HEK293 (cell line): Measurements from ENCODE around the gene SLC40A1.
A peak's percentile ranks its signal among the peaks of the same experiment; 100 is the strongest.

ENCODE experiments used
- CTCF ChIA-PET: fragments of 350-600 bp; formaldehyde crosslinking; extraction: SDS; loops from one replicate; lab custom pipeline; 2021; ENCODE audit warnings: antibody characterized with exemption; lab: Yijun Ruan, JAX
- POLR2A ChIA-PET: fragments of 300-600 bp; formaldehyde crosslinking; extraction: SDS; loops from one replicate; lab custom pipeline; 2020; ENCODE audit warnings: antibody characterized with exemption, inconsistent platforms; lab: Yijun Ruan, JAX
- H3K27ac ChIP-seq: fragments of 200-500 bp; sonication (Bioruptor generic); 2 replicates; pipeline ENCODE4 v1.5.1; 2014; ENCODE audit warnings: low read depth, low read length, control low read depth, inconsistent platforms; ENCODE audit errors: extremely low read depth
- H3K36me3 ChIP-seq, 2 experiments: fragments of 200-500 bp in 1 of 2; sonication (Bioruptor generic) in 1 of 2; 1 replicate in 1 of 2; 2 replicates in 1 of 2; pipeline ENCODE4 v1.5.1; 2014 to 2017; ENCODE audit warnings: inconsistent platforms in 2 of 2, low read length in 2 of 2; ENCODE audit not compliant: control insufficient read depth in 2 of 2, insufficient read depth in 1 of 2
- H3K4me1 ChIP-seq: fragments of 200-500 bp; sonication (Bioruptor generic); 2 replicates; pipeline ENCODE4 v1.5.1; 2014; ENCODE audit warnings: mild to moderate bottlenecking, low read length, inconsistent platforms; ENCODE audit not compliant: control insufficient read depth, insufficient read depth
- H3K4me3 ChIP-seq: 2 replicates; pipeline ENCODE4 v1.5.1; 2011; ENCODE audit warnings: low read depth, mild to moderate bottlenecking, control low read depth, low read length, moderate library complexity
- H3K9me3 ChIP-seq: fragments of 200-500 bp; sonication (Bioruptor generic); 2 replicates; pipeline ENCODE4 v1.5.1; 2014; ENCODE audit warnings: low read depth, low read length, inconsistent platforms; ENCODE audit not compliant: control insufficient read depth, insufficient read depth
- BCL11B ChIP-seq: fragments of 450-650 bp; formaldehyde crosslinking; IDR thresholded peaks from 2 replicates; pipeline ENCODE4 v1.5.1; 2016; ENCODE audit warnings: low read depth, missing biosample characterization, missing genetic modification characterization
- FEZF1 ChIP-seq: fragments of 450-650 bp; formaldehyde crosslinking; IDR thresholded peaks from 2 replicates; pipeline ENCODE4 v1.5.1; 2016; ENCODE audit warnings: missing biosample characterization, missing genetic modification characterization
- GLI4 ChIP-seq: fragments of 450-650 bp; formaldehyde crosslinking; IDR thresholded peaks from 2 replicates; pipeline ENCODE4 v1.5.1; 2016; ENCODE audit warnings: missing biosample characterization, missing genetic modification characterization
- KLF7 ChIP-seq: fragments of 450-650 bp; formaldehyde crosslinking; IDR thresholded peaks from 2 replicates; pipeline ENCODE4 v1.5.1; 2016; ENCODE audit warnings: missing biosample characterization, missing genetic modification characterization, borderline replicate concordance
- MZF1 ChIP-seq: fragments of 450-650 bp; formaldehyde crosslinking; IDR thresholded peaks from 2 replicates; pipeline ENCODE4 v1.5.1; 2017; ENCODE audit warnings: missing biosample characterization, missing genetic modification characterization, borderline replicate concordance
- RBAK ChIP-seq: fragments of 450-650 bp; formaldehyde crosslinking; IDR thresholded peaks from 2 replicates; pipeline ENCODE4 v1.5.1; 2016; ENCODE audit warnings: missing biosample characterization, missing genetic modification characterization
- SP3 ChIP-seq: fragments of 450-650 bp; formaldehyde crosslinking; IDR thresholded peaks from 2 replicates; pipeline ENCODE4 v1.5.1; 2016; ENCODE audit warnings: missing biosample characterization, missing genetic modification characterization
- SP7 ChIP-seq: fragments of 450-650 bp; formaldehyde crosslinking; IDR thresholded peaks from 2 replicates; pipeline ENCODE4 v1.5.1; 2016; ENCODE audit warnings: missing biosample characterization, missing genetic modification characterization
- ZFP69B ChIP-seq: fragments of 450-650 bp; formaldehyde crosslinking; IDR thresholded peaks from 2 replicates; pipeline ENCODE4 v1.5.1; 2016; ENCODE audit warnings: missing biosample characterization, missing genetic modification characterization
- ZNF10 ChIP-seq: fragments of 450-650 bp; formaldehyde crosslinking; IDR thresholded peaks from 2 replicates; pipeline ENCODE4 v1.5.1; 2017; ENCODE audit warnings: missing biosample characterization, missing genetic modification characterization
- ZNF114 ChIP-seq: fragments of 450-650 bp; formaldehyde crosslinking; IDR thresholded peaks from 2 replicates; pipeline ENCODE4 v1.5.0; 2017; ENCODE audit warnings: missing biosample characterization, missing genetic modification characterization
- ZNF121 ChIP-seq: fragments of 450-650 bp; formaldehyde crosslinking; IDR thresholded peaks from 2 replicates; pipeline ENCODE4 v1.5.1; 2016; ENCODE audit warnings: missing biosample characterization, missing genetic modification characterization
- ZNF132 ChIP-seq: fragments of 450-650 bp; formaldehyde crosslinking; IDR thresholded peaks from 2 replicates; pipeline ENCODE4 v1.5.1; 2017; ENCODE audit warnings: missing biosample characterization, missing genetic modification characterization, borderline replicate concordance
- ZNF155 ChIP-seq: fragments of 450-650 bp; formaldehyde crosslinking; IDR thresholded peaks from 2 replicates; pipeline ENCODE4 v1.5.1; 2016; ENCODE audit warnings: missing biosample characterization, missing genetic modification characterization
- ZNF169 ChIP-seq: fragments of 450-650 bp; formaldehyde crosslinking; IDR thresholded peaks from 2 replicates; pipeline ENCODE4 v1.5.1; 2016; ENCODE audit warnings: missing biosample characterization, missing genetic modification characterization
- ZNF18 ChIP-seq: fragments of 450-650 bp; formaldehyde crosslinking; IDR thresholded peaks from 2 replicates; pipeline ENCODE4 v1.5.1; 2016; ENCODE audit warnings: missing biosample characterization, missing genetic modification characterization
- ZNF223 ChIP-seq: fragments of 450-650 bp; formaldehyde crosslinking; IDR thresholded peaks from 2 replicates; pipeline ENCODE4 v1.5.1; 2016; ENCODE audit warnings: missing biosample characterization, missing genetic modification characterization
- ZNF335 ChIP-seq: fragments of 450-650 bp; formaldehyde crosslinking; conservative IDR thresholded peaks from 2 replicates; pipeline ENCODE4 v1.5.1; 2016; ENCODE audit warnings: missing biosample characterization, missing genetic modification characterization
- ZNF341 ChIP-seq: fragments of 450-650 bp; formaldehyde crosslinking; IDR thresholded peaks from 2 replicates; pipeline ENCODE4; 2016; ENCODE audit warnings: low read depth, missing biosample characterization, missing genetic modification characterization
- ZNF37A ChIP-seq: fragments of 450-650 bp; IDR thresholded peaks from 2 replicates; pipeline ENCODE4 v1.5.1; 2018; ENCODE audit warnings: missing biosample characterization, missing genetic modification characterization
- ZNF391 ChIP-seq: fragments of 450-650 bp; formaldehyde crosslinking; IDR thresholded peaks from 2 replicates; pipeline ENCODE4 v1.5.1; 2016; ENCODE audit warnings: low read depth, missing biosample characterization, missing genetic modification characterization, borderline replicate concordance
- ZNF416 ChIP-seq: fragments of 450-650 bp; formaldehyde crosslinking; IDR thresholded peaks from 2 replicates; pipeline ENCODE4 v1.5.1; 2016; ENCODE audit warnings: missing biosample characterization, missing genetic modification characterization
- ZNF510 ChIP-seq: fragments of 450-650 bp; formaldehyde crosslinking; IDR thresholded peaks from 2 replicates; pipeline ENCODE4 v1.5.1; 2018; ENCODE audit warnings: mild to moderate bottlenecking, missing genetic modification characterization, missing biosample characterization; ENCODE audit not compliant: insufficient replicate concordance
- ZNF621 ChIP-seq: fragments of 450-650 bp; formaldehyde crosslinking; IDR thresholded peaks from 2 replicates; pipeline ENCODE4 v1.5.1; 2017; ENCODE audit warnings: missing biosample characterization, missing genetic modification characterization
- ZNF623 ChIP-seq: fragments of 450-650 bp; formaldehyde crosslinking; IDR thresholded peaks from 2 replicates; pipeline ENCODE4 v1.5.1; 2016; ENCODE audit warnings: missing biosample characterization, missing genetic modification characterization
- ZNF670 ChIP-seq: fragments of 450-650 bp; formaldehyde crosslinking; IDR thresholded peaks from 2 replicates; pipeline ENCODE4 v1.5.1; 2016; ENCODE audit warnings: missing biosample characterization, missing genetic modification characterization, low read depth
- ZXDB ChIP-seq: fragments of 450-650 bp; formaldehyde crosslinking; IDR thresholded peaks from 2 replicates; pipeline ENCODE4 v1.5.1; 2016; ENCODE audit warnings: missing biosample characterization, missing genetic modification characterization
- TF ChIP-seq, protein P1 (sequence below): fragments of 450-650 bp; formaldehyde crosslinking; IDR thresholded peaks from 2 replicates; pipeline ENCODE4 v1.5.1; 2017; ENCODE audit warnings: missing biosample characterization, missing genetic modification characterization
- TF ChIP-seq, protein P2 (sequence below): fragments of 450-650 bp; formaldehyde crosslinking; IDR thresholded peaks from 2 replicates; pipeline ENCODE4 v1.5.1; 2016; ENCODE audit warnings: missing biosample characterization, missing genetic modification characterization
- TF ChIP-seq, protein P3 (sequence below): fragments of 450-650 bp; formaldehyde crosslinking; IDR thresholded peaks from 2 replicates; pipeline ENCODE4 v1.5.0; 2017; ENCODE audit warnings: missing biosample characterization, missing genetic modification characterization, borderline replicate concordance

Gene SLC40A1, protein sequence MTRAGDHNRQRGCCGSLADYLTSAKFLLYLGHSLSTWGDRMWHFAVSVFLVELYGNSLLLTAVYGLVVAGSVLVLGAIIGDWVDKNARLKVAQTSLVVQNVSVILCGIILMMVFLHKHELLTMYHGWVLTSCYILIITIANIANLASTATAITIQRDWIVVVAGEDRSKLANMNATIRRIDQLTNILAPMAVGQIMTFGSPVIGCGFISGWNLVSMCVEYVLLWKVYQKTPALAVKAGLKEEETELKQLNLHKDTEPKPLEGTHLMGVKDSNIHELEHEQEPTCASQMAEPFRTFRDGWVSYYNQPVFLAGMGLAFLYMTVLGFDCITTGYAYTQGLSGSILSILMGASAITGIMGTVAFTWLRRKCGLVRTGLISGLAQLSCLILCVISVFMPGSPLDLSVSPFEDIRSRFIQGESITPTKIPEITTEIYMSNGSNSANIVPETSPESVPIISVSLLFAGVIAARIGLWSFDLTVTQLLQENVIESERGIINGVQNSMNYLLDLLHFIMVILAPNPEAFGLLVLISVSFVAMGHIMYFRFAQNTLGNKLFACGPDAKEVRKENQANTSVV

GRCh38 chr2:189580658-189581353 is at the start of gene SLC40A1:
Gene SLC40A1, minus strand, starts transcription at chr2:189580786. Its CDS starts 326 bp downstream, at chr2:189580460.
- Histone ChIP-seq H3K4me3 (peak within 1 kb of the TSS; percentile 57), H3K9me3 (no peaks in the 10 kb centered on the region), H3K36me3 (peaks cover 0 to 10% of the 10 kb centered on the region in 2 experiments; a peak in 1 of 3 replicates), H3K27ac (peak within 1 kb of the TSS; percentile 60; the same call in 1 of the 2 replicates), H3K4me1 (no peaks in the 10 kb centered on the region)
- POLR2A ChIA-PET: interaction anchor here (0.6 to 1.6 kb wide), 17 partner anchors 8 to 140 kb away, joined by 3 to 8 read pairs (median 4); partner anchors contain the start of gene WDR75
- CTCF ChIA-PET: interaction anchor here (0.7 to 1.9 kb wide), 3 partner anchors 11 to 80 kb away, joined by 3 to 6 read pairs (median 6); partner anchors contain the start of gene ASNSD1
- peak; percentile 33; the same call in 1 of the 2 replicates for TF ChIP-seq SP3 (tag by site-specific recombination)
- TF ChIP-seq ZNF623 (tag by site-specific recombination): no peak
- no peak for TF ChIP-seq ZNF132
- no peak for TF ChIP-seq ZNF114 (tag by site-specific recombination)
- TF ChIP-seq GLI4 (tag by site-specific recombination): no peak
- no peak for TF ChIP-seq ZNF621 (tag by site-specific recombination)
- no peak for TF ChIP-seq BCL11B (tag by site-specific recombination)
- no peak for TF ChIP-seq MZF1
- no peak for TF ChIP-seq ZNF121 (tag by site-specific recombination)
- no peak for TF ChIP-seq ZNF37A
- no peak for TF ChIP-seq ZNF670
- TF ChIP-seq, protein P1, sequence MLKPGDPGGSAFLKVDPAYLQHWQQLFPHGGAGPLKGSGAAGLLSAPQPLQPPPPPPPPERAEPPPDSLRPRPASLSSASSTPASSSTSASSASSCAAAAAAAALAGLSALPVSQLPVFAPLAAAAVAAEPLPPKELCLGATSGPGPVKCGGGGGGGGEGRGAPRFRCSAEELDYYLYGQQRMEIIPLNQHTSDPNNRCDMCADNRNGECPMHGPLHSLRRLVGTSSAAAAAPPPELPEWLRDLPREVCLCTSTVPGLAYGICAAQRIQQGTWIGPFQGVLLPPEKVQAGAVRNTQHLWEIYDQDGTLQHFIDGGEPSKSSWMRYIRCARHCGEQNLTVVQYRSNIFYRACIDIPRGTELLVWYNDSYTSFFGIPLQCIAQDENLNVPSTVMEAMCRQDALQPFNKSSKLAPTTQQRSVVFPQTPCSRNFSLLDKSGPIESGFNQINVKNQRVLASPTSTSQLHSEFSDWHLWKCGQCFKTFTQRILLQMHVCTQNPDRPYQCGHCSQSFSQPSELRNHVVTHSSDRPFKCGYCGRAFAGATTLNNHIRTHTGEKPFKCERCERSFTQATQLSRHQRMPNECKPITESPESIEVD (tag by site-specific recombination): no peak
- no peak for TF ChIP-seq KLF7
- TF ChIP-seq ZFP69B (tag by site-specific recombination): no peak
- no peak for TF ChIP-seq ZNF223 (tag by site-specific recombination)
- TF ChIP-seq, protein P2, sequence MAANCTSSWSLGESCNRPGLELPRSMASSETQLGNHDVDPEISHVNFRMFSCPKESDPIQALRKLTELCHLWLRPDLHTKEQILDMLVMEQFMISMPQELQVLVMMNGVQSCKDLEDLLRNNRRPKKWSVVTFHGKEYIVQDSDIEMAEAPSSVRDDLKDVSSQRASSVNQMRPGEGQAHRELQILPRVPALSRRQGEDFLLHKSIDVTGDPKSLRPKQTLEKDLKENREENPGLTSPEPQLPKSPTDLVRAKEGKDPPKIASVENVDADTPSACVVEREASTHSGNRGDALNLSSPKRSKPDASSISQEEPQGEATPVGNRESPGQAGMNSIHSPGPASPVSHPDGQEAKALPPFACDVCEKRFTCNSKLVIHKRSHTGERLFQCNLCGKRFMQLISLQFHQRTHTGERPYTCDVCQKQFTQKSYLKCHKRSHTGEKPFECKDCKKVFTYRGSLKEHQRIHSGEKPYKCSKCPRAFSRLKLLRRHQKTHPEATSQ: 0 out of 2 replicates have a peak, but pooled peaks have one; percentile 60
- no peak for TF ChIP-seq ZNF416
- TF ChIP-seq ZNF510 (tag by site-specific recombination): no peak
- no peak for TF ChIP-seq ZNF169 (tag by site-specific recombination)
- no peak; the same call in 1 of the 2 replicates for TF ChIP-seq ZNF10 (tag by site-specific recombination)
- 0 out of 2 replicates have a peak, but pooled peaks have one; percentile 34 for TF ChIP-seq ZNF341 (tag by site-specific recombination)
- no peak for TF ChIP-seq RBAK (tag by site-specific recombination)
- TF ChIP-seq FEZF1: no peak
- 0 out of 2 replicates have a peak, but pooled peaks have one; percentile 21 for TF ChIP-seq SP7
- peak; percentile 97 for TF ChIP-seq ZXDB (tag by site-specific recombination)
- TF ChIP-seq ZNF155 (tag by site-specific recombination): no peak
- TF ChIP-seq ZNF18: no peak
- TF ChIP-seq, protein P3, sequence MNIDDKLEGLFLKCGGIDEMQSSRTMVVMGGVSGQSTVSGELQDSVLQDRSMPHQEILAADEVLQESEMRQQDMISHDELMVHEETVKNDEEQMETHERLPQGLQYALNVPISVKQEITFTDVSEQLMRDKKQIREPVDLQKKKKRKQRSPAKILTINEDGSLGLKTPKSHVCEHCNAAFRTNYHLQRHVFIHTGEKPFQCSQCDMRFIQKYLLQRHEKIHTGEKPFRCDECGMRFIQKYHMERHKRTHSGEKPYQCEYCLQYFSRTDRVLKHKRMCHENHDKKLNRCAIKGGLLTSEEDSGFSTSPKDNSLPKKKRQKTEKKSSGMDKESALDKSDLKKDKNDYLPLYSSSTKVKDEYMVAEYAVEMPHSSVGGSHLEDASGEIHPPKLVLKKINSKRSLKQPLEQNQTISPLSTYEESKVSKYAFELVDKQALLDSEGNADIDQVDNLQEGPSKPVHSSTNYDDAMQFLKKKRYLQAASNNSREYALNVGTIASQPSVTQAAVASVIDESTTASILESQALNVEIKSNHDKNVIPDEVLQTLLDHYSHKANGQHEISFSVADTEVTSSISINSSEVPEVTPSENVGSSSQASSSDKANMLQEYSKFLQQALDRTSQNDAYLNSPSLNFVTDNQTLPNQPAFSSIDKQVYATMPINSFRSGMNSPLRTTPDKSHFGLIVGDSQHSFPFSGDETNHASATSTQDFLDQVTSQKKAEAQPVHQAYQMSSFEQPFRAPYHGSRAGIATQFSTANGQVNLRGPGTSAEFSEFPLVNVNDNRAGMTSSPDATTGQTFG: no peak
- TF ChIP-seq ZNF391: no peak
- peak; percentile 59 for TF ChIP-seq ZNF335 (tag by site-specific recombination)
